ENCODE results near the gene PRKAA2.

DNA sequence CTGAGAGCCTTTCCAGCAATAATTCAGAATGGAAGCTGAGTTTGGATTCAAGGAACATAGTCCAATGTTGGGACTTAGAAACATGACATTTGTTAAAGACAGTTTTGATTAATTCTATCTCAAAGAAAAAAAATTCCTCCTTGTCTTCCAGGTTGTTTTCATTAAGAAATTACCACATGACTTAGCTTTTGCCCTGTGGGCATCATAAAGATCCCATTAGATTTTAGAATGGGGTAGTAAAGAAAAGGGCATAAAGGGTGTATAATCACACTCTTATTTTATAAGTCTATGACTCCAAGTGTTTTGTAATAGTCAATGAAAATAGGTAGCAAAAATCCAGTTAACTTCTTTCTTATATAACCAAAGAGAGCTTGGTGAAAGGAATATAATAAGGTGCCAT lies 14.3 kb upstream of the PRKAA2 start:
- TF ChIP-seq, protein P1, sequence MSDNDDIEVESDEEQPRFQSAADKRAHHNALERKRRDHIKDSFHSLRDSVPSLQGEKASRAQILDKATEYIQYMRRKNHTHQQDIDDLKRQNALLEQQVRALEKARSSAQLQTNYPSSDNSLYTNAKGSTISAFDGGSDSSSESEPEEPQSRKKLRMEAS (IDR thresholded peaks at IDR 0.05): no peak
- TF ChIP-seq EP300 (IDR thresholded peaks at IDR 0.05; ENCODE audit: borderline replicate concordance): no peak
- TF ChIP-seq, protein P2, sequence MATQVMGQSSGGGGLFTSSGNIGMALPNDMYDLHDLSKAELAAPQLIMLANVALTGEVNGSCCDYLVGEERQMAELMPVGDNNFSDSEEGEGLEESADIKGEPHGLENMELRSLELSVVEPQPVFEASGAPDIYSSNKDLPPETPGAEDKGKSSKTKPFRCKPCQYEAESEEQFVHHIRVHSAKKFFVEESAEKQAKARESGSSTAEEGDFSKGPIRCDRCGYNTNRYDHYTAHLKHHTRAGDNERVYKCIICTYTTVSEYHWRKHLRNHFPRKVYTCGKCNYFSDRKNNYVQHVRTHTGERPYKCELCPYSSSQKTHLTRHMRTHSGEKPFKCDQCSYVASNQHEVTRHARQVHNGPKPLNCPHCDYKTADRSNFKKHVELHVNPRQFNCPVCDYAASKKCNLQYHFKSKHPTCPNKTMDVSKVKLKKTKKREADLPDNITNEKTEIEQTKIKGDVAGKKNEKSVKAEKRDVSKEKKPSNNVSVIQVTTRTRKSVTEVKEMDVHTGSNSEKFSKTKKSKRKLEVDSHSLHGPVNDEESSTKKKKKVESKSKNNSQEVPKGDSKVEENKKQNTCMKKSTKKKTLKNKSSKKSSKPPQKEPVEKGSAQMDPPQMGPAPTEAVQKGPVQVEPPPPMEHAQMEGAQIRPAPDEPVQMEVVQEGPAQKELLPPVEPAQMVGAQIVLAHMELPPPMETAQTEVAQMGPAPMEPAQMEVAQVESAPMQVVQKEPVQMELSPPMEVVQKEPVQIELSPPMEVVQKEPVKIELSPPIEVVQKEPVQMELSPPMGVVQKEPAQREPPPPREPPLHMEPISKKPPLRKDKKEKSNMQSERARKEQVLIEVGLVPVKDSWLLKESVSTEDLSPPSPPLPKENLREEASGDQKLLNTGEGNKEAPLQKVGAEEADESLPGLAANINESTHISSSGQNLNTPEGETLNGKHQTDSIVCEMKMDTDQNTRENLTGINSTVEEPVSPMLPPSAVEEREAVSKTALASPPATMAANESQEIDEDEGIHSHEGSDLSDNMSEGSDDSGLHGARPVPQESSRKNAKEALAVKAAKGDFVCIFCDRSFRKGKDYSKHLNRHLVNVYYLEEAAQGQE (IDR thresholded peaks at IDR 0.05; ENCODE audit: low read depth): no peak
- no peak for TF ChIP-seq TCF12 (IDR thresholded peaks at IDR 0.05; ENCODE audit: low read depth)
- no peak for TF ChIP-seq FOXM1 (IDR thresholded peaks at IDR 0.05; ENCODE audit: borderline replicate concordance, low read depth)
- TF ChIP-seq YY1 (IDR thresholded peaks at IDR 0.05; ENCODE audit: low read depth): no peak
- no peak for TF ChIP-seq TEAD4 (IDR thresholded peaks at IDR 0.05)
- TF ChIP-seq TAF1 (IDR thresholded peaks at IDR 0.05; ENCODE audit: low read depth): no peak
- TF ChIP-seq RAD21 (IDR thresholded peaks at IDR 0.05; ENCODE audit: low read depth): no peak
- no peak for TF ChIP-seq EGR1 (IDR thresholded peaks at IDR 0.05)
- TF ChIP-seq ZBTB7A (IDR thresholded peaks at IDR 0.05; ENCODE audit: low read depth): no peak

Data from Ishikawa (cell line).